Measurements from ENCODE around the gene BSN. TPM values are rescaled to one million over a fixed set of nuclear protein-coding genes. Genes with fewer than 3 reads are reported as not detected.

The BSN gene
- total RNA-seq, 1 experiment from 2014 or later: 0.37 TPM

GRCh38 chr3:49656541-49657112, 102.3 kb downstream of the BSN start:
- no peak overlapping the region for H3K9ac ChIP-seq (ENCODE audit: low read length)
- no peaks in the 10 kb centered on the region for H3K9me3 ChIP-seq (ENCODE audit: low read length)
- no peak overlapping the region for H2AFZ ChIP-seq (ENCODE audit: low read length)
- no peaks in the 10 kb centered on the region for H3K4me1 ChIP-seq (ENCODE audit: low read length)
- no peaks in the 10 kb centered on the region for H3K79me2 ChIP-seq (ENCODE audit: low read length)
- H3K36me3 ChIP-seq (ENCODE audit: insufficient read depth, low read length): no peaks in the 10 kb centered on the region
- no peak overlapping the region for H3K4me3 ChIP-seq (ENCODE audit: low read length)
- H3K9me2 ChIP-seq (replicated peaks; ENCODE audit: insufficient read depth, low read length): no peaks in the 10 kb centered on the region
- H3K27me3 ChIP-seq (ENCODE audit: low read length): no peaks in the 10 kb centered on the region
- no peak overlapping the region for H3K27ac ChIP-seq (ENCODE audit: low read length)
- no peak overlapping the region for H3K4me2 ChIP-seq (ENCODE audit: low read depth, low read length, poor library complexity, severe bottlenecking)
- H4K20me1 ChIP-seq (ENCODE audit: insufficient read depth, low read depth, low read length): no peaks in the 10 kb centered on the region
- no peak for DNase-seq

GRCh38 chr3:49657208-49657915, 103.1 kb downstream of the BSN start:
- H3K9ac ChIP-seq (ENCODE audit: low read length): no peak overlapping the region
- no peak overlapping the region for H3K4me2 ChIP-seq (ENCODE audit: low read depth, low read length, poor library complexity, severe bottlenecking)
- no peaks in the 10 kb centered on the region for H3K4me1 ChIP-seq (ENCODE audit: low read length)
- no peak overlapping the region for H3K4me3 ChIP-seq (ENCODE audit: low read length)
- no peaks in the 10 kb centered on the region for H3K27me3 ChIP-seq (ENCODE audit: low read length)
- no peak overlapping the region for H2AFZ ChIP-seq (ENCODE audit: low read length)
- no peaks in the 10 kb centered on the region for H4K20me1 ChIP-seq (ENCODE audit: insufficient read depth, low read depth, low read length)
- H3K79me2 ChIP-seq (ENCODE audit: low read length): no peaks in the 10 kb centered on the region
- no peaks in the 10 kb centered on the region for H3K9me3 ChIP-seq (ENCODE audit: low read length)
- H3K9me2 ChIP-seq (replicated peaks; ENCODE audit: insufficient read depth, low read length): no peaks in the 10 kb centered on the region
- no peaks in the 10 kb centered on the region for H3K36me3 ChIP-seq (ENCODE audit: insufficient read depth, low read length)
- no peak overlapping the region for H3K27ac ChIP-seq (ENCODE audit: low read length)
- no peak for DNase-seq

GRCh38 chr3:49658711-49659110, 104.4 kb downstream of the BSN start:
- Histone ChIP-seq H3K9me3 (ENCODE audit: low read length) (no peaks in the 10 kb centered on the region), H3K79me2 (ENCODE audit: low read length) (no peaks in the 10 kb centered on the region), H3K9ac (ENCODE audit: low read length) (no peak overlapping the region), H3K9me2 (replicated peaks; ENCODE audit: insufficient read depth, low read length) (no peaks in the 10 kb centered on the region), H3K4me3 (ENCODE audit: low read length) (no peak overlapping the region), H4K20me1 (ENCODE audit: insufficient read depth, low read depth, low read length) (no peaks in the 10 kb centered on the region), H3K27me3 (ENCODE audit: low read length) (no peaks in the 10 kb centered on the region), H3K4me2 (ENCODE audit: low read depth, low read length, poor library complexity, severe bottlenecking) (no peak overlapping the region), H3K4me1 (ENCODE audit: low read length) (no peaks in the 10 kb centered on the region), H2AFZ (ENCODE audit: low read length) (no peak overlapping the region), H3K36me3 (ENCODE audit: insufficient read depth, low read length) (no peaks in the 10 kb centered on the region), H3K27ac (ENCODE audit: low read length) (no peak overlapping the region)
- no peak for DNase-seq

- Histone ChIP-seq H3K9ac (ENCODE audit: low read length) (no peak overlapping the region), H4K20me1 (ENCODE audit: insufficient read depth, low read depth, low read length) (no peaks in the 10 kb centered on the region), H3K4me3 (ENCODE audit: low read length) (no peak overlapping the region), H3K36me3 (ENCODE audit: insufficient read depth, low read length) (no peaks in the 10 kb centered on the region), H3K79me2 (ENCODE audit: low read length) (no peaks in the 10 kb centered on the region), H3K4me1 (ENCODE audit: low read length) (no peaks in the 10 kb centered on the region), H3K27me3 (ENCODE audit: low read length) (no peaks in the 10 kb centered on the region), H3K9me2 (replicated peaks; ENCODE audit: insufficient read depth, low read length) (no peaks in the 10 kb centered on the region), H3K27ac (ENCODE audit: low read length) (no peak overlapping the region), H3K4me2 (ENCODE audit: low read depth, low read length, poor library complexity, severe bottlenecking) (no peak overlapping the region), H2AFZ (ENCODE audit: low read length) (no peak overlapping the region), H3K9me3 (ENCODE audit: low read length) (no peaks in the 10 kb centered on the region)
- no peak for DNase-seq
Observed at GRCh38 chr3:49659756-49660155, 105.5 kb downstream of the BSN start.

GRCh38 chr3:49661281-49661680, 107.0 kb downstream of the BSN start:
- no peaks in the 10 kb centered on the region for H3K79me2 ChIP-seq (ENCODE audit: low read length)
- H3K9me2 ChIP-seq (replicated peaks; ENCODE audit: insufficient read depth, low read length): no peaks in the 10 kb centered on the region
- no peaks in the 10 kb centered on the region for H3K4me1 ChIP-seq (ENCODE audit: low read length)
- no peaks in the 10 kb centered on the region for H3K36me3 ChIP-seq (ENCODE audit: insufficient read depth, low read length)
- H3K4me2 ChIP-seq (ENCODE audit: low read depth, low read length, poor library complexity, severe bottlenecking): no peak overlapping the region
- no peak overlapping the region for H2AFZ ChIP-seq (ENCODE audit: low read length)
- H4K20me1 ChIP-seq (ENCODE audit: insufficient read depth, low read depth, low read length): no peaks in the 10 kb centered on the region
- H3K4me3 ChIP-seq (ENCODE audit: low read length): no peak overlapping the region
- no peak for DNase-seq
- H3K9ac ChIP-seq (ENCODE audit: low read length): no peak overlapping the region
- no peaks in the 10 kb centered on the region for H3K27me3 ChIP-seq (ENCODE audit: low read length)
- H3K9me3 ChIP-seq (ENCODE audit: low read length): no peaks in the 10 kb centered on the region
- H3K27ac ChIP-seq (ENCODE audit: low read length): no peak overlapping the region

GRCh38 chr3:49662021-49662420, 107.7 kb downstream of the BSN start:
- no peaks in the 10 kb centered on the region for H3K27me3 ChIP-seq (ENCODE audit: low read length)
- no peaks in the 10 kb centered on the region for H3K9me3 ChIP-seq (ENCODE audit: low read length)
- H3K9ac ChIP-seq (ENCODE audit: low read length): no peak overlapping the region
- H3K4me3 ChIP-seq (ENCODE audit: low read length): no peak overlapping the region
- DNase-seq: no peak
- no peak overlapping the region for H2AFZ ChIP-seq (ENCODE audit: low read length)
- H3K9me2 ChIP-seq (replicated peaks; ENCODE audit: insufficient read depth, low read length): no peaks in the 10 kb centered on the region
- no peaks in the 10 kb centered on the region for H4K20me1 ChIP-seq (ENCODE audit: insufficient read depth, low read depth, low read length)
- H3K4me2 ChIP-seq (ENCODE audit: low read depth, low read length, poor library complexity, severe bottlenecking): no peak overlapping the region
- no peaks in the 10 kb centered on the region for H3K36me3 ChIP-seq (ENCODE audit: insufficient read depth, low read length)
- H3K27ac ChIP-seq (ENCODE audit: low read length): no peak overlapping the region
- no peaks in the 10 kb centered on the region for H3K4me1 ChIP-seq (ENCODE audit: low read length)
- no peaks in the 10 kb centered on the region for H3K79me2 ChIP-seq (ENCODE audit: low read length)

- no peaks in the 10 kb centered on the region for H3K4me1 ChIP-seq (ENCODE audit: low read length)
- H3K27ac ChIP-seq (ENCODE audit: low read length): no peak overlapping the region
- no peaks in the 10 kb centered on the region for H3K79me2 ChIP-seq (ENCODE audit: low read length)
- H3K27me3 ChIP-seq (ENCODE audit: low read length): no peaks in the 10 kb centered on the region
- H3K4me2 ChIP-seq (ENCODE audit: low read depth, low read length, poor library complexity, severe bottlenecking): no peak overlapping the region
- H3K9me2 ChIP-seq (replicated peaks; ENCODE audit: insufficient read depth, low read length): no peaks in the 10 kb centered on the region
- no peak for DNase-seq
- H3K9me3 ChIP-seq (ENCODE audit: low read length): no peaks in the 10 kb centered on the region
- H4K20me1 ChIP-seq (ENCODE audit: insufficient read depth, low read depth, low read length): no peaks in the 10 kb centered on the region
- H2AFZ ChIP-seq (ENCODE audit: low read length): no peak overlapping the region
- no peak overlapping the region for H3K9ac ChIP-seq (ENCODE audit: low read length)
- no peaks in the 10 kb centered on the region for H3K36me3 ChIP-seq (ENCODE audit: insufficient read depth, low read length)
- no peak overlapping the region for H3K4me3 ChIP-seq (ENCODE audit: low read length)
Observed at GRCh38 chr3:49662720-49663413, 108.6 kb downstream of the BSN start.

GRCh38 chr3:49663831-49664230, 109.6 kb downstream of the BSN start:
- H3K27me3 ChIP-seq (ENCODE audit: low read length): no peaks in the 10 kb centered on the region
- no peak overlapping the region for H3K4me2 ChIP-seq (ENCODE audit: low read depth, low read length, poor library complexity, severe bottlenecking)
- H3K4me1 ChIP-seq (ENCODE audit: low read length): no peaks in the 10 kb centered on the region
- H3K36me3 ChIP-seq (ENCODE audit: insufficient read depth, low read length): no peaks in the 10 kb centered on the region
- H3K27ac ChIP-seq (ENCODE audit: low read length): no peak overlapping the region
- no peaks in the 10 kb centered on the region for H3K9me2 ChIP-seq (replicated peaks; ENCODE audit: insufficient read depth, low read length)
- no peak overlapping the region for H3K4me3 ChIP-seq (ENCODE audit: low read length)
- no peaks in the 10 kb centered on the region for H3K79me2 ChIP-seq (ENCODE audit: low read length)
- no peaks in the 10 kb centered on the region for H3K9me3 ChIP-seq (ENCODE audit: low read length)
- H3K9ac ChIP-seq (ENCODE audit: low read length): no peak overlapping the region
- H2AFZ ChIP-seq (ENCODE audit: low read length): no peak overlapping the region
- H4K20me1 ChIP-seq (ENCODE audit: insufficient read depth, low read depth, low read length): no peaks in the 10 kb centered on the region
- DNase-seq: no peak

All from Karpas-422 (cell line).